Ovary (tissue), 9 donors: ENCODE measurements around the gene PPL. TPM values are rescaled to one million over a fixed set of nuclear protein-coding genes. Genes with fewer than 3 reads are reported as not detected.

ENCODE experiments used
- DNase-seq, 5 donors: peaks; one replicate each; pipeline ENCODE4 v3.0.0-alpha.2; 2019 to 2020
- H3K27ac ChIP-seq, 2 donors: fragments of 200-600 bp; one replicate each; pipeline versions ENCODE4 v1.5.1 to v1.8.0; 2019 to 2022
- H3K27me3 ChIP-seq: fragments of 200-600 bp; one replicate; pipeline ENCODE4 v1.8.0; 2022
- H3K36me3 ChIP-seq: fragments of 200-600 bp; sonication (generic); one replicate; pipeline ENCODE4 v1.5.1; 2019
- H3K4me1 ChIP-seq: one replicate; pipeline ENCODE4 v1.8.1; 2013; ENCODE audit warnings: mild to moderate bottlenecking, moderate library complexity; ENCODE audit not compliant: insufficient read depth
- H3K4me3 ChIP-seq: fragments of 200-600 bp; sonication (generic); one replicate; pipeline ENCODE4 v1.5.1; 2017
- H3K9me3 ChIP-seq, 2 donors: fragments of 200-600 bp in 1 of 2; sonication (generic) in 1 of 2; one replicate each; pipeline versions ENCODE4 v1.5.1 to v1.8.1; 2013 to 2019; ENCODE audit warnings: mild to moderate bottlenecking in 1 of 2, moderate library complexity in 1 of 2
- EP300 ChIP-seq: sonication (generic); formaldehyde crosslinking; IDR thresholded peaks from one replicate; pipeline ENCODE4 v1.6.1; 2017; ENCODE audit warnings: antibody characterized with exemption
- POLR2A ChIP-seq: fragments of 450-650 bp; IDR thresholded peaks from one replicate; pipeline ENCODE4 v1.6.1; 2017; ENCODE audit warnings: antibody characterized with exemption, mild to moderate bottlenecking, moderate library complexity
- WGBS, 3 donors: extraction: QIAGEN DNeasy Blood & Tissue Kit in 1 of 3; methylation state at CpG; one replicate each; pipeline versions ENCODE4 v1.1.5 to v1.1.7; 2013 to 2017; 5-methylcytosine and 5-hydroxymethylcytosine counted together
- intact Hi-C, 4 donors: fragments of 100-400 bp; cut with DNase I; formaldehyde crosslinking; loops; one replicate each; pipeline versions ENCODE4 v1.11.0 to v1.15.1; 2022 to 2023
- polyA plus RNA-seq, 2 donors: library from polyadenylated mRNA; stranded (reverse); fragments of 200-250 nt in 1 of 2; fragments of 350-450 nt in 1 of 2; fragmentation: Illumina TruSeq in 1 of 2; extraction: RNeasy Lipid Tissue Mini Kit (QIAGEN cat#74804) in 1 of 2; gene quantifications; one replicate each; pipeline ENCODE4 v1.2.3, GENCODE V29; 2013 to 2014
- total RNA-seq, 7 donors: library from RNA; depleted of rRNA in 2 of 7; stranded (reverse); fragments of >200 nt in 2 of 7; fragmentation: NEBNext Ultra II Directional in 3 of 7; extraction: Animal tissue kit (Norgen Biotek cat#: 25700) in 3 of 7; gene quantifications; one replicate each; pipeline versions ENCODE4 v1.1.0 to v1.2.4, GENCODE V29; 2016 to 2023
- TF ChIP-seq, protein P1 (sequence below), 3 donors: fragments of 450-650 bp in 2 of 3; fragments of 200-600 bp in 1 of 3; IDR thresholded peaks; one replicate each; pipeline versions ENCODE4 v1.5.1 to v1.8.0; 2016 to 2022; ENCODE audit warnings: antibody characterized with exemption in 3 of 3, mild to moderate bottlenecking in 1 of 3
- donor health status: DM: no; HTN: no; CAD: no; lungs with moderate emphysema.
- donor health status: DM: no; HTN: no; CAD: no.
- donor health status: Bipolar disorder and iron deficiency.
- donor health status: DM: yes; HTN: yes; CAD: no.
- donor health status: DM: no; HTN: no; CAD: no.
- donor health status: DM: yes; HTN: yes; CAD: no.

PPL gene
- total and polyA plus RNA-seq, 9 donors: 4.2 to 37.8 (median 9.1) TPM

DNA sequence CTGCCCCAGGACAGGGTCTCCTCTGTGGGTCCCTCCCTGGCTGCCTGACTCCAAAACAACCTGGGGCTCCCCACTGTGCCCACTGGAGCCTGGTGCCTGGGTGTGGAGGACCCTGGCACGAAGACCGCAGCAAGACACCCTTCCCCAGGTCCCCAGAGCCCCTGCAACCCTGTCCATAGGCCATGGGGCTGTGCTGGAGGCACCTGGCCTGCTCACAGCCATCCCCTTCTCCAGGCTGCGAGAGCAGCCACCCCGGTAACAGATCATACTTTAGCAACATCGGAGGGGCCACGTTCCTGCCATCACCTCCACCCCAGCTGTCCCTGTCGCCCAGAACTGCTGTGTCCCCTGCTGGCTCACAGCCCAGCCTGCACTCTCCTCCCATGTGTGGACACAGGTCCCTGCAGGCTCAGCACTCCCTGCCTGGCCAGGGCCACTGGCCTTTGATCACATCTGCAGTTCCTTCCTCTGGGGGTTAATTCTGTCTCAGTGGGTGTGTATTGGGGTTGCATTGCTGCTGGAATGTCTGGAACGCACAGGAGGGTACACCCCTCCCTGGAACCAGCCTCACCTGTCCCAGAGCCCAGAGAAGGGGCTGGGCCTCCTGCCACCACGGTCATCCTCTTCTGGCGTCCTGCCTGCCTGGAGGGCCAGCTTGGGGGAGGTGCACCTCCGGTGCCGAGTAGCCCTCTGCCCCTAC is 12.2 kb downstream of the PPL start:
- 39 to 48% (median 42%) methylated on average over 9 to 12 of the region's 12 CpGs for WGBS, 3 donors
- no peak for TF ChIP-seq EP300
- TF ChIP-seq, protein P1, sequence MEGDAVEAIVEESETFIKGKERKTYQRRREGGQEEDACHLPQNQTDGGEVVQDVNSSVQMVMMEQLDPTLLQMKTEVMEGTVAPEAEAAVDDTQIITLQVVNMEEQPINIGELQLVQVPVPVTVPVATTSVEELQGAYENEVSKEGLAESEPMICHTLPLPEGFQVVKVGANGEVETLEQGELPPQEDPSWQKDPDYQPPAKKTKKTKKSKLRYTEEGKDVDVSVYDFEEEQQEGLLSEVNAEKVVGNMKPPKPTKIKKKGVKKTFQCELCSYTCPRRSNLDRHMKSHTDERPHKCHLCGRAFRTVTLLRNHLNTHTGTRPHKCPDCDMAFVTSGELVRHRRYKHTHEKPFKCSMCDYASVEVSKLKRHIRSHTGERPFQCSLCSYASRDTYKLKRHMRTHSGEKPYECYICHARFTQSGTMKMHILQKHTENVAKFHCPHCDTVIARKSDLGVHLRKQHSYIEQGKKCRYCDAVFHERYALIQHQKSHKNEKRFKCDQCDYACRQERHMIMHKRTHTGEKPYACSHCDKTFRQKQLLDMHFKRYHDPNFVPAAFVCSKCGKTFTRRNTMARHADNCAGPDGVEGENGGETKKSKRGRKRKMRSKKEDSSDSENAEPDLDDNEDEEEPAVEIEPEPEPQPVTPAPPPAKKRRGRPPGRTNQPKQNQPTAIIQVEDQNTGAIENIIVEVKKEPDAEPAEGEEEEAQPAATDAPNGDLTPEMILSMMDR (IDR thresholded peaks at IDR 0.05): no peak
- TF ChIP-seq POLR2A: no peak
- Histone ChIP-seq H3K36me3 (no peaks in the 10 kb centered on the region), H3K9me3 (no peaks in the 10 kb centered on the region), H3K4me3 (no peak overlapping the region), H3K4me1 (no peaks in the 10 kb centered on the region), H3K27ac (no peak overlapping the region), H3K27me3 (no peaks in the 10 kb centered on the region)
- intact Hi-C loops: no loop called here
- no peak for DNase-seq

DNA sequence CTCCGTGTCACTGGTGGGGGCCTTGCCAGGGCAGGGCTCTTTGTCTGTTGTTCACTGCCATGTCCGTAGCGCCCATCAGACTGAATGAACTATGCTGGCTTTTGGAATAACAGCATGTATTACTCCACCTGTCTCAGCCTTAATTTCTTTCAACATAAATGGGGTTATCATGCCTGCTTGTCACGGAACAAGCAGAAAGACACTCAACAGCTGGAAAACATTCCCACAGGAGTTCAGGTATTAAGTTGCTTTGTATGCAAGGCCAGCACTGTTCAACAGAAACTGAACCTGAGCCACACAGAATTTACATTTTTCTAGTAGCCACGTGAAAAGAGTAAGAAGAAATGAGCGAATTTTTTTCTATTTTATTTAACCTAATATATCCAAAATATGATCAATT is 13.1 kb downstream of the PPL start:
- no peak for DNase-seq
- H3K27me3 ChIP-seq: no peaks in the 10 kb centered on the region
- no peak overlapping the region for H3K4me3 ChIP-seq
- H3K4me1 ChIP-seq: no peaks in the 10 kb centered on the region
- no peaks in the 10 kb centered on the region for H3K36me3 ChIP-seq
- no peaks in the 10 kb centered on the region for H3K9me3 ChIP-seq
- intact Hi-C loops: no loop called here
- WGBS, 3 donors: 61 to 70% (median 65%) methylated on average over 6 of the region's 6 CpGs
- TF ChIP-seq, protein P1 (IDR thresholded peaks at IDR 0.05): no peak
- TF ChIP-seq EP300: no peak
- TF ChIP-seq POLR2A: no peak
- no peak overlapping the region for H3K27ac ChIP-seq

DNA sequence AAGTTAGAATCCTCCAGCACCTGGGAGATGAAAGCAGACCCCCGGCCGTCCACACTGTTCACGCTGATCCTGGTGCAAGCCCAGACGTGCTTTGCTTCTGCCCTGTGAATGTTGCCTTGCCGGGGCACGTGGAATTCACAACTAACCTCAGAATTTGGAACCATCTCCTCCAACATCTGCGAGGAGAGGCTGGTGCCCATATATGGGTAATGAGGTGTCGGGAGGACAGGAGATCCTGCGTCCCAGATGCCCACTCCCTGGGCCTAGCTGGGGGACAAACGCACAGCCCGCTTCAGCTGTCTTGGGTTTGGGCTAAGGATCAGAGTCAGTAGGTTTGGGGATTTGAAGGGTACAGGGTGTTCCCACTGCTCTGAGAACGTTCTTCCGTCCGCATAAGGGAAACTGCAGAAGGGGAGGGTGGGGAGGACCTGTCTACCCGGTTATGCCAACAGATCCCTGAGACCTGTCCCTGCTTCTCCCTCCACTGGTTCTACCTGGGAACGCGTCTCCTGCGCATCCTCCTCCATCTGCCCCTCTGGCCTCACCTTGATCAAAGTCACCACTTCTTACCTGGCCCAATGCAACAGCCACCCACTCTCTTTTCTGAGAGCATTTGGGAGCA is 14.1 kb downstream of the PPL start:
- Histone ChIP-seq H3K36me3 (no peaks in the 10 kb centered on the region), H3K4me1 (no peaks in the 10 kb centered on the region), H3K27ac (no peak overlapping the region), H3K9me3 (no peaks in the 10 kb centered on the region), H3K27me3 (no peaks in the 10 kb centered on the region), H3K4me3 (no peak overlapping the region)
- intact Hi-C loops: no loop called here
- DNase-seq: no peak
- 35 to 47% (median 45%) methylated on average over 18 of the region's 18 CpGs for WGBS, 3 donors
- TF ChIP-seq, protein P1 (IDR thresholded peaks at IDR 0.05): no peak
- TF ChIP-seq EP300 (no peak), POLR2A (no peak)

DNA sequence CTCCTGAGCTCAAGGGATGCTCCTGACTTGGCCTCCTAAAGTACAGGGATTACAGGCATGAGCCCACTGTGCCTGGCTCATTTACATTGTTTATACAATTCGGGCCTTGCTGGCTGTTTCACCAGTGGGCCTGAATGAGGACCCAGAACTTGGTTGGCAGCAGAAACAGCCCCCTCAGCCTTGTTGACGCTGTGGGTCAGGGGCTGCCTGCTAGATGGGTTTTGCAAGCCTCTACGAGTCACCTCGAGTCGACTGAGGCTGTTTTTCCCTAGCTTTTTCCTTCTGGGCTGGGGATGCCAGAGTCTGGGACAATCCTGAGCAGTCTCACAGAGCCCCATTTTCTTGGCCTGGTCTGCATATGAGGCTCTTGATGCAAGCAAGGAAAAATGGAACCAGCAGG is 16.1 kb downstream of the PPL start:
- H3K27ac ChIP-seq: no peak overlapping the region
- WGBS, 3 donors: 80 to 84% (median 81%) methylated on average over 5 of the region's 5 CpGs
- no peaks in the 10 kb centered on the region for H3K9me3 ChIP-seq
- H3K4me1 ChIP-seq: no peaks in the 10 kb centered on the region
- H3K4me3 ChIP-seq: no peak overlapping the region
- no peaks in the 10 kb centered on the region for H3K27me3 ChIP-seq
- intact Hi-C loops: no loop called here
- H3K36me3 ChIP-seq: no peaks in the 10 kb centered on the region
- no peak for DNase-seq
- TF ChIP-seq, protein P1 (IDR thresholded peaks at IDR 0.05): no peak
- TF ChIP-seq POLR2A: no peak
- TF ChIP-seq EP300: no peak
